ENCODE data around the gene TENT4A.

Gene TENT4A

GRCh38 chr5:6720561-6720921 is 7.3 kb downstream of the TENT4A start:
- peaks cover 0 to 95% (median 72%) of the 10 kb centered on the region in 4 donors for H3K4me1 ChIP-seq
- DNase-seq, result no peak
- intact Hi-C loops (cut with DNase I; ENCODE audit: low total_unique reads), result no loop called here
- H3K36me3 ChIP-seq, result no peaks in the 10 kb centered on the region
- H3K27ac ChIP-seq, result no peak overlapping the region
- no peaks in the 10 kb centered on the region for H3K27me3 ChIP-seq
- TF ChIP-seq, protein P1, sequence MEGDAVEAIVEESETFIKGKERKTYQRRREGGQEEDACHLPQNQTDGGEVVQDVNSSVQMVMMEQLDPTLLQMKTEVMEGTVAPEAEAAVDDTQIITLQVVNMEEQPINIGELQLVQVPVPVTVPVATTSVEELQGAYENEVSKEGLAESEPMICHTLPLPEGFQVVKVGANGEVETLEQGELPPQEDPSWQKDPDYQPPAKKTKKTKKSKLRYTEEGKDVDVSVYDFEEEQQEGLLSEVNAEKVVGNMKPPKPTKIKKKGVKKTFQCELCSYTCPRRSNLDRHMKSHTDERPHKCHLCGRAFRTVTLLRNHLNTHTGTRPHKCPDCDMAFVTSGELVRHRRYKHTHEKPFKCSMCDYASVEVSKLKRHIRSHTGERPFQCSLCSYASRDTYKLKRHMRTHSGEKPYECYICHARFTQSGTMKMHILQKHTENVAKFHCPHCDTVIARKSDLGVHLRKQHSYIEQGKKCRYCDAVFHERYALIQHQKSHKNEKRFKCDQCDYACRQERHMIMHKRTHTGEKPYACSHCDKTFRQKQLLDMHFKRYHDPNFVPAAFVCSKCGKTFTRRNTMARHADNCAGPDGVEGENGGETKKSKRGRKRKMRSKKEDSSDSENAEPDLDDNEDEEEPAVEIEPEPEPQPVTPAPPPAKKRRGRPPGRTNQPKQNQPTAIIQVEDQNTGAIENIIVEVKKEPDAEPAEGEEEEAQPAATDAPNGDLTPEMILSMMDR (IDR thresholded peaks at IDR 0.05), result no peak
- H3K9me3 ChIP-seq, result no peaks in the 10 kb centered on the region
- H3K4me3 ChIP-seq, result no peak overlapping the region

DNA sequence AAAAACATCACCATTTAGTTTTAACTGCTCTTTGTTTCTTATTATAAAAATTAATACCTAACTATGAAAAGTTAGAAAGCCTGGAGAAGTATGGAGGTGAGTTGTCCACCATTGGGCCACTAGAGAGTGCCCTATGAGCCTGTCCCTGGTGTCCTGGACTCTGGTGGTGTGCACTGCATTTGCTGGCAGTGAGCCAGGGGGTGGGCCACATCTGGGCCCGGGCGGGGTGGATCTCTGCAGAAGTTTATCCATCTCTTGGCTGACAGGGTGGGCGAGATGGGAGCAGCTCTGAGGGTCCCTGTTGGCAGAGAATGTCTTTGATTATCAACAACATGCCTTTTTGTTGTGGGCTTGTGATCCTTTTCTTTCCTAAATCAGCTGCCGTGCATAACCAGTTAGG is 8.2 kb downstream of the TENT4A start:
- Histone ChIP-seq H3K4me3 (peak overlapping the region; percentile 28 to 41), H3K27ac (peak overlapping the region; percentile 65 to 68), H3K27me3 (no peaks in the 10 kb centered on the region), H3K9me3 (no peaks in the 10 kb centered on the region), H3K36me3 (no peaks in the 10 kb centered on the region), H3K4me1 (peaks cover 0 to 95% (median 67%) of the 10 kb centered on the region in 4 donors)
- TF ChIP-seq, protein P1 (IDR thresholded peaks at IDR 0.05), result no peak
- peak; percentile 17 to 61 for DNase-seq
- intact Hi-C loops (cut with DNase I; ENCODE audit: low total_unique reads), result no loop called here

DNA sequence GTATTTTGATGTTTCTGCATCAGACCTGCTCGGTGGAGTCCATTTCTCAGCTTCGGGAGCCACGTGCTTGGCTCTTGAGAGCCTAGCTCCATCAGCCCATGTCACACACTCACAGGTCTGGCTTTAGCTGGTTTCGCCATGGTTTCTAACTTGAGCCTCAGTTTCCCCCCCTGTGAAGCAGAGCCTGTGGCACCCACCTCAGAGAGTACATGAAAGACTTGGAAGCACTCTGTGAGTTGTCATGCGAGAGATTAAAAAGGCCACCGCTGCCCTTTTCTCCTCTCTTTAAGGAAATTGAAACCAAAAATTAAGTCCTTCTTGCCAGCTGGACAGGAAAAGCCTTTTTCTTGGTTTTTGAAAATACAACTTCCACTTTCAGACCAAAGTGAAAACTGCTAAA is 8.8 kb downstream of the TENT4A start:
- peak; percentile 21 to 64 for DNase-seq
- peak overlapping the region; percentile 65 to 68 for H3K27ac ChIP-seq
- peaks cover 0 to 95% (median 64%) of the 10 kb centered on the region in 4 donors for H3K4me1 ChIP-seq
- H3K27me3 ChIP-seq, result no peaks in the 10 kb centered on the region
- H3K36me3 ChIP-seq, result no peaks in the 10 kb centered on the region
- H3K4me3 ChIP-seq, result peak overlapping the region; percentile 28 to 41
- TF ChIP-seq, protein P1 (IDR thresholded peaks at IDR 0.05), result no peak
- intact Hi-C loops (cut with DNase I; ENCODE audit: low total_unique reads), result no loop called here
- no peaks in the 10 kb centered on the region for H3K9me3 ChIP-seq

DNA sequence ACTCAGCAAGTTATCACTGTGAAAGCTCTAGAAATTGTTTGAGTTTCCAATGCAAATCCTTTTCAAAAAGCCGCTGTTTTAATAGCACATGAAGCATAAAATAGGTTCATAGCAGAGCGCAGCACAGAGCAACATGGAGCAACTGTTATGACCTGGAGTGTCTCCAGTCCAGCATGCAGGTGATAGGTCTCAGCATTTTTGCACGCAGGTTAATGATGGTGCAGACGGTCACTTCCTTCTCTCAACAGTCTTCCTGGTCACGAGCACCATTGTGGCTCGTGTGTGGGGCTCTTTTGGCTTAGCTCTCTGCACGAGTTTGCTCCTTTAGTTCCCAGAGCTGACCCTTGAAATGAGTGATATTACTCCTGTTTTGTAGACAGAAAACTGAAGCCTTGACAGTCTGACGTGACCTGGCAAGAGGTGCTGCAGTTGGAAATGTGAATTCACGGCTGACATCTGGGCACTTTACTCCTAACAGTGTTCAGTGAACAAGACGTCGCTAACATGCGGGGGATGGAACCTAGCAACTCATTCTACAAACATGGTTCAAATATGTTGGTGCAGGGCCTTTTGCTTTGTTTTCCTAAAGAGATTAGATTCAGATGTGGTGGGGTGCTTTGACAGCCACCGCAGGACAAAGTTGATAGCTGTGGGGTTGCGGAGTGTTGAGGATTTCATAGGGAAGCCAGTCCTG is 10.0 kb downstream of the TENT4A start:
- Histone ChIP-seq H3K4me3 (no peak overlapping the region), H3K36me3 (no peaks in the 10 kb centered on the region), H3K9me3 (no peaks in the 10 kb centered on the region), H3K4me1 (peaks cover 0 to 93% (median 61%) of the 10 kb centered on the region in 4 donors), H3K27ac (no peak overlapping the region), H3K27me3 (no peaks in the 10 kb centered on the region)
- TF ChIP-seq, protein P1 (IDR thresholded peaks at IDR 0.05), result no peak
- intact Hi-C loops (cut with DNase I; ENCODE audit: low total_unique reads), result no loop called here
- DNase-seq, result peak in 1 of 2 donors; percentile 41

DNA sequence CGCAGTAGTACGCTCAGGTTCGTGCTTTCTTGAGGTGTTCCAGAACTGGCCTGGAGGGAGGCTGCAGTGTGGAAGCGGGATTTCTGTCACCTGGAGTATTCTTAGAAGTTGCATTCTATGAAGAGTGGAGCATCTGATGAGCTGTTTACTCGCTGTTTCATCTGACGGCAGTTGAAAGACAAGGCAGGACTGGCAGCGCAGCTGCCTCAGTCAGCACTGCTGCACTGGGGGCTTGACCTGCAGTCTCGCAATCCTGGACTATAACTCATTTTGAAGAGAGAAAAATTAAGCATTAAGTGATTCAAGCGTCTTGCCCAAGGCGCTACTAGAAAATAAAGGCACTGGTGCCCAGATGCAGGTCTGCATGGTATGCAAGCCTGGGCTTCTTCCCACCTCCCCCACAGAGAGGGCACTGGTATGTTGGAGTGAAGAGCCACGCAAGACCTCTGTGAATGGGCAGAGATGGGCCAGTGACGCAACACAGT is 10.6 kb downstream of the TENT4A start:
- no peak for DNase-seq
- H3K9me3 ChIP-seq, result no peaks in the 10 kb centered on the region
- no peak overlapping the region for H3K4me3 ChIP-seq
- H3K36me3 ChIP-seq, result no peaks in the 10 kb centered on the region
- peaks cover 0 to 93% (median 60%) of the 10 kb centered on the region in 4 donors for H3K4me1 ChIP-seq
- H3K27ac ChIP-seq, result no peak overlapping the region
- no peaks in the 10 kb centered on the region for H3K27me3 ChIP-seq
- TF ChIP-seq, protein P1 (IDR thresholded peaks at IDR 0.05), result no peak
- intact Hi-C loops (cut with DNase I; ENCODE audit: low total_unique reads), result no loop called here
